ENCODE measurements around the gene CROCC2. TPM values are rescaled to one million over a fixed set of nuclear protein-coding genes. Genes with fewer than 3 reads are reported as not detected.

The CROCC2 gene
- total RNA-seq, 1 experiment from 2014 or later, result not detected

- H3K36me3 ChIP-seq (ENCODE audit: control insufficient read depth in 1 of 2, insufficient read depth in 2 of 2, low read length in 2 of 2), result no peaks in the 10 kb centered on the region
- H3K9me2 ChIP-seq (ENCODE audit: insufficient read depth), result no peaks in the 10 kb centered on the region
- no peak overlapping the region for H3K9ac ChIP-seq (ENCODE audit: low read length)
- intact Hi-C loops (cut with micrococcal nuclease), result no loop called here
- no peak overlapping the region for H3K27ac ChIP-seq (ENCODE audit: low read depth, low read length)
- no peaks in the 10 kb centered on the region for H3K9me3 ChIP-seq (ENCODE audit: control insufficient read depth in 1 of 2, insufficient read depth in 1 of 2, low read depth in 1 of 2, low read length in 2 of 2)
- no peak for DNase-seq (ENCODE audit: low read depth, low spot score)
- no peak overlapping the region for H3K4me2 ChIP-seq (ENCODE audit: low read length)
- ChIA-PET POLR2A (no interaction called here), RAD21 (ENCODE audit: low non-redundant PET in 1 of 2, low total read pairs in 2 of 2, uncharacterized antibody in 2 of 2, unreplicated experiment in 2 of 2) (no interaction called here), CTCF (no interaction called here)
- H2AFZ ChIP-seq (ENCODE audit: low read depth, low read length, poor library complexity, severe bottlenecking), result no peak overlapping the region
- H3K4me1 ChIP-seq (ENCODE audit: control insufficient read depth in 1 of 2, insufficient read depth in 2 of 2, low read length in 2 of 2), result peaks cover 0 to 10% of the 10 kb centered on the region in 2 experiments; a peak in 1 of 4 replicates
- no peaks in the 10 kb centered on the region for H4K20me1 ChIP-seq (ENCODE audit: insufficient read depth)
- TF ChIP-seq JUND (IDR thresholded peaks at IDR 0.05), result no peak
- no peak for TF ChIP-seq EZH2phosphoT487 (IDR thresholded peaks at IDR 0.05; ENCODE audit: borderline replicate concordance)
- TF ChIP-seq RAD21 (IDR thresholded peaks at IDR 0.05; ENCODE audit: low read depth), result no peak
- no peak for TF ChIP-seq CEBPB (IDR thresholded peaks at IDR 0.05; ENCODE audit: low read depth)
- no peak for TF ChIP-seq YY1 (IDR thresholded peaks at IDR 0.05; ENCODE audit: extremely low read depth, insufficient replicate concordance, low read depth, low read length)
- H3K79me2 ChIP-seq (ENCODE audit: insufficient read depth, low read length), result no peaks in the 10 kb centered on the region
- no peaks in the 10 kb centered on the region for H3K27me3 ChIP-seq (ENCODE audit: insufficient read depth, low read length)
- no TSS peak for BruUV-seq (replicated peaks)
- no peak for ATAC-seq
- H3K4me3 ChIP-seq (replicated peaks in 1 of 2; ENCODE audit: low read depth in 1 of 2, low read length in 2 of 2), result no peak overlapping the region
These were observed 19.2 kb upstream of the CROCC2 start for GRCh38 chr2:240886678-240887609.

DNA sequence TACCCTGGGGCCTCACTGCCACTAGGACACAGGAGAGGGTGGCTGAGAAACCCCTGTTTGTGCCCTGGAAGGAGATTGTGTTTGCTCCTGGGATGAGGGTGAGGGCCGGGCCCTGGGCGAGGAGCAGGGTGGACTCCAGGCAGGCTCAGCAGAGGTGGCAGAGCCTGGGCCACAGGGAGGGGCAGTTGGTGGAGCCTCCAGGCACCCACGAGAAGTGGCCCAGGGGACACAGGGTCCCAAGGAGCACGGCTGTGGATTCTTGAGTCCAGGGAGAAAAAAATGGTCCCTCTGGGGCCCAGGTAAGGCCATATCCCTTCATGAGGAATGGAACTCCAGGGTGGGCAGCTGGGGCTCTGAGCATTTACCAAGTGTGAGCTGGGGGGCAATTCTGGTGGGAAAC lies 18.5 kb upstream of the CROCC2 start:
- ChIA-PET CTCF (no interaction called here), RAD21 (ENCODE audit: low non-redundant PET in 1 of 2, low total read pairs in 2 of 2, uncharacterized antibody in 2 of 2, unreplicated experiment in 2 of 2) (no interaction called here), POLR2A (no interaction called here)
- no peak overlapping the region for H3K27ac ChIP-seq (ENCODE audit: low read depth, low read length)
- TF ChIP-seq, protein P1, sequence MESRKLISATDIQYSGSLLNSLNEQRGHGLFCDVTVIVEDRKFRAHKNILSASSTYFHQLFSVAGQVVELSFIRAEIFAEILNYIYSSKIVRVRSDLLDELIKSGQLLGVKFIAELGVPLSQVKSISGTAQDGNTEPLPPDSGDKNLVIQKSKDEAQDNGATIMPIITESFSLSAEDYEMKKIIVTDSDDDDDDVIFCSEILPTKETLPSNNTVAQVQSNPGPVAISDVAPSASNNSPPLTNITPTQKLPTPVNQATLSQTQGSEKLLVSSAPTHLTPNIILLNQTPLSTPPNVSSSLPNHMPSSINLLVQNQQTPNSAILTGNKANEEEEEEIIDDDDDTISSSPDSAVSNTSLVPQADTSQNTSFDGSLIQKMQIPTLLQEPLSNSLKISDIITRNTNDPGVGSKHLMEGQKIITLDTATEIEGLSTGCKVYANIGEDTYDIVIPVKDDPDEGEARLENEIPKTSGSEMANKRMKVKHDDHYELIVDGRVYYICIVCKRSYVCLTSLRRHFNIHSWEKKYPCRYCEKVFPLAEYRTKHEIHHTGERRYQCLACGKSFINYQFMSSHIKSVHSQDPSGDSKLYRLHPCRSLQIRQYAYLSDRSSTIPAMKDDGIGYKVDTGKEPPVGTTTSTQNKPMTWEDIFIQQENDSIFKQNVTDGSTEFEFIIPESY (IDR thresholded peaks at IDR 0.05; ENCODE audit: extremely low read depth, insufficient replicate concordance, low read length), result no peak
- no TSS peak for BruUV-seq (replicated peaks)
- H3K36me3 ChIP-seq (ENCODE audit: control insufficient read depth in 1 of 2, insufficient read depth in 2 of 2, low read length in 2 of 2), result no peaks in the 10 kb centered on the region
- no peaks in the 10 kb centered on the region for H4K20me1 ChIP-seq (ENCODE audit: insufficient read depth)
- DNase-seq (ENCODE audit: low read depth, low spot score), result no peak
- no peak for ATAC-seq
- no peak overlapping the region for H3K9ac ChIP-seq (ENCODE audit: low read length)
- no peak overlapping the region for H2AFZ ChIP-seq (ENCODE audit: low read depth, low read length, poor library complexity, severe bottlenecking)
- no peaks in the 10 kb centered on the region for H3K79me2 ChIP-seq (ENCODE audit: insufficient read depth, low read length)
- H3K4me3 ChIP-seq (replicated peaks in 1 of 2; ENCODE audit: low read depth in 1 of 2, low read length in 2 of 2), result no peak overlapping the region
- no peaks in the 10 kb centered on the region for H3K27me3 ChIP-seq (ENCODE audit: insufficient read depth, low read length)
- peaks cover 0 to 11% of the 10 kb centered on the region in 2 experiments; a peak in 1 of 4 replicates for H3K4me1 ChIP-seq (ENCODE audit: control insufficient read depth in 1 of 2, insufficient read depth in 2 of 2, low read length in 2 of 2)
- H3K9me3 ChIP-seq (ENCODE audit: control insufficient read depth in 1 of 2, insufficient read depth in 1 of 2, low read depth in 1 of 2, low read length in 2 of 2), result no peaks in the 10 kb centered on the region
- H3K4me2 ChIP-seq (ENCODE audit: low read length), result no peak overlapping the region
- no peaks in the 10 kb centered on the region for H3K9me2 ChIP-seq (ENCODE audit: insufficient read depth)
- intact Hi-C loops (cut with micrococcal nuclease), result no loop called here
